Measurements from ENCODE around the gene PDCL3.

Gene PDCL3

DNA sequence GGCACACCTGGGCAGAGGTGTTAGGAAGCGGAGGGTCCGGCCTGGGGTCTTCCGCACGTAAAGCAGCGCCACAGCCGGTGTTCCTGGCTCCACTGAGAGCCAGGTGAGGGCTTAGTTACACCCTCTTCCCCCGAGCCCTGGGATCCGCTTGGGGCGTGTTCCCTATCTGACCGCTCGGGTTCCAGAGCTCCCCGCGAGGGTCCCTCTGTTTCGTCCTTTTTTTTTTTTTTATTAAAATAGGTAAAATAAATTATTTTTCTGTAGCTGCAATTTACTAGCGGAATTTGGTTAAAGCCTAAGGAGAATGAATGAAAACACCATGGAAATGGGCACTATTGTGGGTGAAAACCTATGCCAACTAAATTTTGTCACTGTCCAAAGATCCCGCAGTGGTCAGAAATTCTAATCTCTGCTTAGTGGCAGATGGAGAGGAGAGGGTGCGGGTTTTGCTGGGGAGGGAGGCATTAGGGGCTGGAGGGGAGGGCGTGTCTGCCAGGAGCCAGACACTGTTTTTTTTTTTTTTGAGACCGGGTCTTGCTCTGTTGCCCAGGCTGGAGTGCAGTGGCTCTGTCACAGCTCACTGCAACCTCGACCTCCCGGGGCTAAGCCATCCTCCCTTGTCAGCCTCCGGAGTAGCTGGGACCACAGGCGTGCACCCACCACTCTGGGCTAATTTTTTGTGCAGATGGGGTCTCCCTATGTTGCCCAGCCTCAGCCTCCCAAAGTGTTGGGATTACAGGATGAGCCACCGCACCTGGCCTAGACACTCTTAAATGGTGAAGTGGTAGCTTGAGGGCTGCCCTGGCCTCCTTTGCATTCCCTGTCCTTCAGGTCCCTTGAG, 834 bp downstream of the PDCL3 start:
- Histone ChIP-seq H3K4me3 (ENCODE audit: severe bottlenecking) (peak overlapping the region; percentile 58), H3K36me3 (ENCODE audit: low read depth) (peaks cover 10% of the 10 kb centered on the region), H3K9me3 (ENCODE audit: severe bottlenecking) (no peaks in the 10 kb centered on the region), H3K27me3 (ENCODE audit: insufficient read depth, poor library complexity, severe bottlenecking) (no peaks in the 10 kb centered on the region), H3K4me1 (ENCODE audit: insufficient read depth, poor library complexity, severe bottlenecking) (no peaks in the 10 kb centered on the region), H3K27ac (ENCODE audit: poor library complexity, severe bottlenecking) (peak overlapping the region; percentile 65)
- TF ChIP-seq CTCF (IDR thresholded peaks at IDR 0.05; ENCODE audit: poor library complexity, severe bottlenecking): no peak
- DNase-seq (ENCODE audit: low spot score): no peak
- peak; percentile 12 for ATAC-seq (ENCODE audit: low read depth)

DNA sequence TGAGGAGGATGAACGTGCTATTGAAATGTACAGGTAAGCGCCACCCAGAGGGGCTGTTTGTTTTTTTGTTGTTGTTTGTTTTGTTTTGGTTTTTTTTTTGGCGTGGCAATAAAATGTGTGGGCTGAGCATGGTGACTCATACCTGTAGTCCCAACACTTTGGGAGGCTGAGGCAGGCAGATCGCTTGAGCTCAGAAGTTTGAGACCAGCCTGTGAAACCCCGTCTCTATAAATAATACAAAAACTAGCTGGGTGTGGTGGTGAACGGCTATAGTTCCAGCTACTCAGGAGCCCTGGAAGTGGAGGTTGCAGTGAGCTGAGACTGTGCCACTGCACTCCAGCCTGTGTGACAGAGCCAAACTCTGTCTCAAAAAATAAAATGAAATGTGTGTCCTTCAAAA, 6.2 kb downstream of the PDCL3 start:
- H3K27me3 ChIP-seq (ENCODE audit: insufficient read depth, poor library complexity, severe bottlenecking): no peaks in the 10 kb centered on the region
- TF ChIP-seq CTCF (IDR thresholded peaks at IDR 0.05; ENCODE audit: poor library complexity, severe bottlenecking): no peak
- H3K9me3 ChIP-seq (ENCODE audit: severe bottlenecking): no peaks in the 10 kb centered on the region
- H3K36me3 ChIP-seq (ENCODE audit: low read depth): peaks cover 47% of the 10 kb centered on the region
- DNase-seq (ENCODE audit: low spot score) (no peak), ATAC-seq (ENCODE audit: low read depth) (no peak)
- H3K27ac ChIP-seq (ENCODE audit: poor library complexity, severe bottlenecking): no peak overlapping the region
- H3K4me3 ChIP-seq (ENCODE audit: severe bottlenecking): no peak overlapping the region
- H3K4me1 ChIP-seq (ENCODE audit: insufficient read depth, poor library complexity, severe bottlenecking): no peaks in the 10 kb centered on the region

DNA sequence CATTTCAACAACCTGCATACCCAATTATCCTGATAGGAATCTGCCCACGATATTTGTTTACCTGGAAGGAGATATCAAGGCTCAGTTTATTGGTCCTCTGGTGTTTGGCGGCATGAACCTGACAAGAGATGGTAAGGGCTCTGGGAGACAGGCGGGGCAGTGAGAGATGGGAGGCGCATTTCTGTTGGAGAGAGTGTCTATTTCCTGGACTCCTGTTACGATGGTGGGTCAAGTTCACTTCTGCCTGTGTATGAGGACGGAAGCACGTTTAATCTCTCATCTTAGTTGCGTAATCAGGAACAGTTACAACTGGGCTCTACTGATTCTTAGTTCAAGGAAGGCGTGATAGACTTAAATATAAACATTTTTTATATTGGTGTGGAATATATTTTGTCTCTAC, 8.9 kb downstream of the PDCL3 start:
- ATAC-seq (ENCODE audit: low read depth) (no peak), DNase-seq (ENCODE audit: low spot score) (no peak)
- Histone ChIP-seq H3K4me1 (ENCODE audit: insufficient read depth, poor library complexity, severe bottlenecking) (no peaks in the 10 kb centered on the region), H3K36me3 (ENCODE audit: low read depth) (peaks cover 42% of the 10 kb centered on the region), H3K27me3 (ENCODE audit: insufficient read depth, poor library complexity, severe bottlenecking) (no peaks in the 10 kb centered on the region), H3K4me3 (ENCODE audit: severe bottlenecking) (no peak overlapping the region), H3K27ac (ENCODE audit: poor library complexity, severe bottlenecking) (no peak overlapping the region), H3K9me3 (ENCODE audit: severe bottlenecking) (no peaks in the 10 kb centered on the region)
- TF ChIP-seq CTCF (IDR thresholded peaks at IDR 0.05; ENCODE audit: poor library complexity, severe bottlenecking): no peak

- Histone ChIP-seq H3K4me3 (ENCODE audit: severe bottlenecking) (no peak overlapping the region), H3K27ac (ENCODE audit: poor library complexity, severe bottlenecking) (no peak overlapping the region), H3K36me3 (ENCODE audit: low read depth) (peaks cover 15% of the 10 kb centered on the region; the same call in 1 of the 2 replicates), H3K4me1 (ENCODE audit: insufficient read depth, poor library complexity, severe bottlenecking) (no peaks in the 10 kb centered on the region), H3K9me3 (ENCODE audit: severe bottlenecking) (no peaks in the 10 kb centered on the region), H3K27me3 (ENCODE audit: insufficient read depth, poor library complexity, severe bottlenecking) (no peaks in the 10 kb centered on the region)
- DNase-seq (ENCODE audit: low spot score) (no peak), ATAC-seq (ENCODE audit: low read depth) (peak; percentile 79)
- TF ChIP-seq CTCF (IDR thresholded peaks at IDR 0.05; ENCODE audit: poor library complexity, severe bottlenecking): no peak
These were observed 15.0 kb downstream of the PDCL3 start for GRCh38 chr2:100577777-100578176.

Measured in RWPE2 (cell line).